HCT116 (cell line): ENCODE results near the gene NDUFAF2. TPM values are rescaled to one million over a fixed set of nuclear protein-coding genes. Genes with fewer than 3 reads are reported as not detected.

ENCODE experiments used
- ATAC-seq: fragments of 200-7000 bp; cut with Tn5 transposase; 2 replicates; pipeline ENCODE4 v1.9.1; 2020; ENCODE audit warnings: mild to moderate bottlenecking, moderate library complexity
- BruUV-seq: library from RNA; stranded (reverse); fragments of 400-500 nt; replicated peaks from 2 replicates; lab custom pipeline; 2021; lab: Mats Ljungman, UMichigan
- CTCF ChIA-PET: fragments of 300-600 bp; sonication (Branson Sonifier 250); formaldehyde crosslinking; loops from one replicate; lab custom pipeline; 2021; ENCODE audit warnings: antibody characterized with exemption; lab: Charles Lee
- POLR2A ChIA-PET: fragments of 300-600, 350-600 bp; sonication (Branson Sonifier 250); formaldehyde crosslinking; loops from one replicate; lab custom pipeline; 2021; ENCODE audit warnings: antibody characterized with exemption; lab: Charles Lee
- RAD21 ChIA-PET, 2 experiments: fragments of 300-600 bp; sonication (Branson Sonifier 250); formaldehyde crosslinking; loops; one replicate each; lab custom pipeline; 2023; ENCODE audit warnings: low total read pairs in 2 of 2; ENCODE audit not compliant: uncharacterized antibody in 2 of 2, unreplicated experiment in 2 of 2, low non-redundant PET in 1 of 2; lab: Charles Lee
- DNase-seq: peaks from one replicate; pipeline ENCODE4 v3.0.0-alpha.2; 2010; ENCODE audit warnings: low read depth, low spot score
- H2AFZ ChIP-seq: fragments of 200-600 bp; shearing (Covaris generic), sonication (generic); 2 replicates; pipeline ENCODE4 v1.6.1; 2017; ENCODE audit warnings: low read depth, mixed run types, mixed read lengths, antibody characterized with exemption, low read length; ENCODE audit not compliant: poor library complexity, severe bottlenecking
- H3K27ac ChIP-seq: 2 replicates; pipeline ENCODE4 v1.5.1; 2012; ENCODE audit warnings: low read depth, low read length
- H3K27me3 ChIP-seq: fragments of 200-600 bp; sonication (generic); 2 replicates; pipeline ENCODE4 v1.6.1; 2016; ENCODE audit warnings: mixed run types, low read length, mixed read lengths; ENCODE audit not compliant: insufficient read depth
- H3K36me3 ChIP-seq, 2 experiments: fragments of 200-500 bp in 1 of 2; fragments of 200-600 bp in 1 of 2; sonication (Bioruptor generic) in 1 of 2; sonication (generic) in 1 of 2; 2 replicates each; pipeline versions ENCODE4 v1.5.1 to v1.6.1; 2014 to 2016; ENCODE audit warnings: low read length in 2 of 2, inconsistent platforms in 1 of 2, mixed read lengths in 1 of 2, mixed run types in 1 of 2; ENCODE audit not compliant: insufficient read depth in 2 of 2, control insufficient read depth in 1 of 2
- H3K4me1 ChIP-seq, 2 experiments: fragments of 200-600 bp in 1 of 2; sonication (generic) in 1 of 2; 2 replicates each; pipeline versions ENCODE4 v1.5.1 to v1.6.1; 2012 to 2017; ENCODE audit warnings: low read length in 2 of 2, inconsistent platforms in 1 of 2, mild to moderate bottlenecking in 1 of 2, mixed read lengths in 1 of 2, mixed run types in 1 of 2, moderate library complexity in 1 of 2; ENCODE audit not compliant: insufficient read depth in 2 of 2, control insufficient read depth in 1 of 2
- H3K4me2 ChIP-seq: fragments of 200-600 bp; sonication (generic); 2 replicates; pipeline ENCODE4 v1.6.1; 2017; ENCODE audit warnings: mixed run types, low read length, mixed read lengths
- H3K4me3 ChIP-seq, 2 experiments: fragments of 200-600 bp in 1 of 2; sonication (generic) in 1 of 2; replicated peaks in 1 of 2; 2 replicates each; pipeline ENCODE4 v1.5.1; 2011 to 2016; ENCODE audit warnings: low read length in 2 of 2, control low read depth in 1 of 2, low read depth in 1 of 2, mild to moderate bottlenecking in 1 of 2, mixed read lengths in 1 of 2, mixed run types in 1 of 2
- H3K79me2 ChIP-seq: fragments of 200-600 bp; sonication (generic); 2 replicates; pipeline ENCODE4 v1.6.1; 2017; ENCODE audit warnings: mild to moderate bottlenecking, mixed run types, low read length, moderate library complexity, mixed read lengths; ENCODE audit not compliant: insufficient read depth
- H3K9ac ChIP-seq: fragments of 200-600 bp; sonication (generic); 2 replicates; pipeline ENCODE4 v1.6.1; 2016; ENCODE audit warnings: low read length, mixed read lengths
- H3K9me2 ChIP-seq: fragments of 200-600 bp; sonication (generic), shearing (Covaris generic); 2 replicates; pipeline ENCODE4 v1.6.1; 2017; ENCODE audit warnings: mixed run types, mild to moderate bottlenecking, moderate library complexity; ENCODE audit not compliant: insufficient read depth
- H3K9me3 ChIP-seq, 2 experiments: fragments of 200-500 bp in 1 of 2; fragments of 200-600 bp in 1 of 2; sonication (Bioruptor generic) in 1 of 2; sonication (generic) in 1 of 2; 2 replicates each; pipeline ENCODE4 v1.6.1; 2014 to 2017; ENCODE audit warnings: low read length in 2 of 2, mixed read lengths in 2 of 2, inconsistent platforms in 1 of 2, low read depth in 1 of 2, mild to moderate bottlenecking in 1 of 2, mixed run types in 1 of 2, moderate library complexity in 1 of 2; ENCODE audit not compliant: control insufficient read depth in 1 of 2, insufficient read depth in 1 of 2
- H4K20me1 ChIP-seq: fragments of 200-600 bp; sonication (generic), shearing (Covaris generic); 2 replicates; pipeline ENCODE4 v1.6.1; 2017; ENCODE audit warnings: mixed run types, mild to moderate bottlenecking, moderate library complexity; ENCODE audit not compliant: insufficient read depth
- EZH2 ChIP-seq: fragments of 200-600 bp; sonication (generic); IDR thresholded peaks from 2 replicates; pipeline ENCODE4 v1.6.1; 2017; ENCODE audit warnings: antibody characterized with exemption, mixed run types
- RAD21 ChIP-seq: IDR thresholded peaks from 2 replicates; pipeline ENCODE4 v1.6.1; 2012; ENCODE audit warnings: low read depth, mild to moderate bottlenecking
- TCF7L2 ChIP-seq: IDR thresholded peaks from 2 replicates; pipeline ENCODE4 v1.7.0; 2011; ENCODE audit warnings: borderline replicate concordance, inconsistent platforms; ENCODE audit not compliant: insufficient read depth, insufficient read length; ENCODE audit errors: extremely low read depth
- YY1 ChIP-seq: IDR thresholded peaks from 2 replicates; pipeline ENCODE4 v1.6.1; 2011; ENCODE audit warnings: low read length, low read depth, moderate library complexity, mild to moderate bottlenecking; ENCODE audit not compliant: insufficient replicate concordance; ENCODE audit errors: extremely low read depth
- ZFX ChIP-seq: fragments of 450-650 bp; IDR thresholded peaks from 2 replicates; pipeline ENCODE4 v1.6.1; 2017
- ZNF274 ChIP-seq: fragments of 200-500 bp; sonication (Bioruptor generic); IDR thresholded peaks from 2 replicates; pipeline ENCODE4 v1.6.1; 2014; ENCODE audit warnings: mild to moderate bottlenecking, low read depth, low read length, inconsistent platforms
- intact Hi-C: fragments of 100-400 bp; cut with micrococcal nuclease; formaldehyde crosslinking; loops from 2 replicates; pipeline ENCODE4 v1.10.0; 2022
- total RNA-seq: library from RNA; stranded (reverse); gene quantifications from one replicate; pipeline ENCODE4 v1.2.1, GENCODE V29; 2021; ENCODE audit not compliant: unreplicated experiment
- TF ChIP-seq, protein P1 (sequence below): IDR thresholded peaks from 2 replicates; pipeline ENCODE4 v1.6.1; 2011; ENCODE audit warnings: mild to moderate bottlenecking, low read length, moderate library complexity; ENCODE audit not compliant: insufficient replicate concordance; ENCODE audit errors: extremely low read depth
- TF ChIP-seq, protein P2 (sequence below): IDR thresholded peaks from 2 replicates; pipeline ENCODE4 v1.6.1; 2012
- TF ChIP-seq, protein P3 (sequence below): IDR thresholded peaks from 2 replicates; pipeline ENCODE4 v1.6.1; 2012
- TF ChIP-seq, protein P4 (sequence below), 3 experiments: fragments of 200-600 bp in 1 of 3; sonication (generic) in 1 of 3; IDR thresholded peaks in 2 of 3; conservative IDR thresholded peaks in 1 of 3; 2 replicates each; pipeline ENCODE4 v1.5.1; 2012 to 2017; ENCODE audit warnings: low read depth in 2 of 3, low read length in 2 of 3, antibody characterized with exemption in 1 of 3, borderline replicate concordance in 1 of 3, control low read depth in 1 of 3, mild to moderate bottlenecking in 1 of 3, mixed read lengths in 1 of 3, mixed run types in 1 of 3, moderate library complexity in 1 of 3; ENCODE audit not compliant: insufficient read depth in 1 of 3

The NDUFAF2 gene
- total RNA-seq, 1 experiment from 2014 or later: 36.9 TPM

DNA sequence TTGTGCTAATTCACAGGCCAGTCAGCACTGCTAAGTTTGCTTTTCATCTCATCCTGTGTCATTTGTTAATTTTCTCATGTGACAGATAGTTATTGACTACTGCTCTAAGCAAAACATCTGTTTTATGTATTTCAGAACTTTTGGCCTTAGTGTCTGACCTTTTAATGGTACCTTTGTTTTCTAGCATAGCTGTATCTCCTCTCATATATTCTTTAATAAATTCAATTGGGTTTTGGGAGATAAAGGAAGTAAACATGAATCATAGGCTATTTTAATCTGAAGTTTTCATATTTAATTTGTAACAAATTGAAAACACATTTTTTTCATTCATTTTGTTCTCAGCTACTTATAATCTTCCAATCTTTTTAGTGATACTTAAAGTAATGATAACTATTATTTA, 13.1 kb downstream of the NDUFAF2 start (continued):
- TF ChIP-seq, protein P1, sequence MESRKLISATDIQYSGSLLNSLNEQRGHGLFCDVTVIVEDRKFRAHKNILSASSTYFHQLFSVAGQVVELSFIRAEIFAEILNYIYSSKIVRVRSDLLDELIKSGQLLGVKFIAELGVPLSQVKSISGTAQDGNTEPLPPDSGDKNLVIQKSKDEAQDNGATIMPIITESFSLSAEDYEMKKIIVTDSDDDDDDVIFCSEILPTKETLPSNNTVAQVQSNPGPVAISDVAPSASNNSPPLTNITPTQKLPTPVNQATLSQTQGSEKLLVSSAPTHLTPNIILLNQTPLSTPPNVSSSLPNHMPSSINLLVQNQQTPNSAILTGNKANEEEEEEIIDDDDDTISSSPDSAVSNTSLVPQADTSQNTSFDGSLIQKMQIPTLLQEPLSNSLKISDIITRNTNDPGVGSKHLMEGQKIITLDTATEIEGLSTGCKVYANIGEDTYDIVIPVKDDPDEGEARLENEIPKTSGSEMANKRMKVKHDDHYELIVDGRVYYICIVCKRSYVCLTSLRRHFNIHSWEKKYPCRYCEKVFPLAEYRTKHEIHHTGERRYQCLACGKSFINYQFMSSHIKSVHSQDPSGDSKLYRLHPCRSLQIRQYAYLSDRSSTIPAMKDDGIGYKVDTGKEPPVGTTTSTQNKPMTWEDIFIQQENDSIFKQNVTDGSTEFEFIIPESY: no peak
- no peak for TF ChIP-seq ZNF274
- TF ChIP-seq, protein P2, sequence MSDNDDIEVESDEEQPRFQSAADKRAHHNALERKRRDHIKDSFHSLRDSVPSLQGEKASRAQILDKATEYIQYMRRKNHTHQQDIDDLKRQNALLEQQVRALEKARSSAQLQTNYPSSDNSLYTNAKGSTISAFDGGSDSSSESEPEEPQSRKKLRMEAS: no peak
- no peak for TF ChIP-seq EZH2
- no peak for TF ChIP-seq RAD21
- no peak for TF ChIP-seq ZFX

DNA sequence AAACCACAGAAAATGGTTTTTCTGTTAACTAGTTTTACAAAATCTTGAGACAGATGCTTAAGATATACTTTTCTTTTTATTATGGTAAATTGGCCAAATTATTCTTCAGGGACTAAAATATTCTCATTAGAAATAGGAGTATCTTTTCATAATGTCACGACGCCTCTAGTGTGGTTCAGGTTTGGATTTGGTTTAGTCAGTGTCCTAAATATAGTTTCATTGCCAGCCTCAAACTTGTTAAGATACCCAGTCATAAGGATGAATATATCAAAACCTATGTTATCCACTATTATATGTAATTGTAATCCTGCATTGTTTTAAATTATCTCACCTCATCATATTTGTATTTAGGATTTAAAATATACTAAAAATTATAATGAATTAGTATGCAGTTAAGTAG, 13.7 kb downstream of the NDUFAF2 start:
- POLR2A ChIA-PET: no interaction called here
- H3K79me2 ChIP-seq: peaks cover 69% of the 10 kb centered on the region
- no TSS peak for BruUV-seq

More for the DNA sequence above, 13.7 kb downstream of the NDUFAF2 start:
- no peaks in the 10 kb centered on the region for H3K9me2 ChIP-seq
- no peak overlapping the region for H3K4me2 ChIP-seq
- ATAC-seq (no peak), DNase-seq (no peak)
- no peak overlapping the region for H3K9ac ChIP-seq
- ChIA-PET RAD21 (interaction anchor here in 1 of 2 experiments (0.6 kb wide), 1 partner anchor 206 kb away, joined by 3 read pairs; no protein-coding TSS in a partner anchor), CTCF (interaction anchor here (0.7 to 2.7 kb wide), 23 partner anchors 8 to 1185 kb away, joined by 3 to 16 read pairs (median 3); partner anchors contain the start of genes ERCC8, NDUFAF2 and ZSWIM6)
- no peak overlapping the region for H3K27ac ChIP-seq
- TF ChIP-seq, protein P3, sequence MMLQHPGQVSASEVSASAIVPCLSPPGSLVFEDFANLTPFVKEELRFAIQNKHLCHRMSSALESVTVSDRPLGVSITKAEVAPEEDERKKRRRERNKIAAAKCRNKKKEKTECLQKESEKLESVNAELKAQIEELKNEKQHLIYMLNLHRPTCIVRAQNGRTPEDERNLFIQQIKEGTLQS: no peak
- TF ChIP-seq YY1: no peak
- TF ChIP-seq, protein P4, sequence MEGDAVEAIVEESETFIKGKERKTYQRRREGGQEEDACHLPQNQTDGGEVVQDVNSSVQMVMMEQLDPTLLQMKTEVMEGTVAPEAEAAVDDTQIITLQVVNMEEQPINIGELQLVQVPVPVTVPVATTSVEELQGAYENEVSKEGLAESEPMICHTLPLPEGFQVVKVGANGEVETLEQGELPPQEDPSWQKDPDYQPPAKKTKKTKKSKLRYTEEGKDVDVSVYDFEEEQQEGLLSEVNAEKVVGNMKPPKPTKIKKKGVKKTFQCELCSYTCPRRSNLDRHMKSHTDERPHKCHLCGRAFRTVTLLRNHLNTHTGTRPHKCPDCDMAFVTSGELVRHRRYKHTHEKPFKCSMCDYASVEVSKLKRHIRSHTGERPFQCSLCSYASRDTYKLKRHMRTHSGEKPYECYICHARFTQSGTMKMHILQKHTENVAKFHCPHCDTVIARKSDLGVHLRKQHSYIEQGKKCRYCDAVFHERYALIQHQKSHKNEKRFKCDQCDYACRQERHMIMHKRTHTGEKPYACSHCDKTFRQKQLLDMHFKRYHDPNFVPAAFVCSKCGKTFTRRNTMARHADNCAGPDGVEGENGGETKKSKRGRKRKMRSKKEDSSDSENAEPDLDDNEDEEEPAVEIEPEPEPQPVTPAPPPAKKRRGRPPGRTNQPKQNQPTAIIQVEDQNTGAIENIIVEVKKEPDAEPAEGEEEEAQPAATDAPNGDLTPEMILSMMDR (IDR thresholded peaks at IDR 0.05 in 2 of 3, conservative IDR thresholded peaks at IDR 0.05 in 1 of 3; ENCODE audit: borderline replicate concordance in 1 of 3, insufficient read depth in 1 of 3, low read depth in 2 of 3, low read length in 2 of 3): no peak
- TF ChIP-seq, protein P2: no peak
- TF ChIP-seq TCF7L2: no peak
- intact Hi-C loops: loop anchor here (1.0 to 10.0 kb wide), 5 partner anchors 94 to 1186 kb away; partner anchors contain the start of gene SMIM15
- H3K4me3 ChIP-seq: no peak overlapping the region
- no peaks in the 10 kb centered on the region; a peak in 1 of 4 replicates for H3K4me1 ChIP-seq
- H3K9me3 ChIP-seq: peaks cover 0 to 9% of the 10 kb centered on the region in 2 experiments; a peak in 1 of 4 replicates
- no peaks in the 10 kb centered on the region for H3K27me3 ChIP-seq
- H3K36me3 ChIP-seq: no peaks in the 10 kb centered on the region; a peak in 1 of 4 replicates
- H4K20me1 ChIP-seq: no peaks in the 10 kb centered on the region
- no peak overlapping the region for H2AFZ ChIP-seq
